Lung (tissue), 12 donors: ENCODE data around the gene CYP2D6. TPM values are rescaled to one million over a fixed set of nuclear protein-coding genes. Genes with fewer than 3 reads are reported as not detected.

Experiments used
- ATAC-seq: fragments of 200-7000 bp; cut with Tn5 transposase; one replicate; pipeline ENCODE4 v1.9.1; 2020; ENCODE audit warnings: moderate number of reproducible peaks; ENCODE audit not compliant: insufficient read depth, low FRiP score
- DNase-seq, 3 donors: peaks; one replicate each; pipeline ENCODE4 v3.0.0-alpha.2; 2013 to 2017
- H3K27ac ChIP-seq, 2 donors: one replicate each; pipeline ENCODE4 v1.5.1; 2013; ENCODE audit warnings: mild to moderate bottlenecking in 2 of 2, moderate library complexity in 2 of 2, control low read depth in 1 of 2, inconsistent platforms in 1 of 2, low read depth in 1 of 2, low read length in 1 of 2
- H3K27me3 ChIP-seq, 3 donors: one replicate each; pipeline ENCODE4 v1.5.1; 2013; ENCODE audit warnings: low read length in 2 of 3; ENCODE audit not compliant: control insufficient read depth in 3 of 3, insufficient read depth in 3 of 3
- H3K36me3 ChIP-seq, 4 donors: one replicate each; pipeline ENCODE4 v1.5.1; 2013; ENCODE audit warnings: low read length in 4 of 4, mild to moderate bottlenecking in 1 of 4, moderate library complexity in 1 of 4; ENCODE audit not compliant: control insufficient read depth in 4 of 4, insufficient read depth in 4 of 4
- H3K4me1 ChIP-seq, 5 donors: one replicate each; pipeline ENCODE4 v1.5.1; 2013; ENCODE audit warnings: low read length in 5 of 5, mild to moderate bottlenecking in 2 of 5, moderate library complexity in 1 of 5; ENCODE audit not compliant: control insufficient read depth in 5 of 5, insufficient read depth in 5 of 5
- H3K4me3 ChIP-seq: one replicate; pipeline ENCODE4 v1.5.1; 2013; ENCODE audit warnings: mild to moderate bottlenecking, control low read depth, moderate library complexity
- H3K9ac ChIP-seq, 2 donors: one replicate each; pipeline ENCODE4 v1.5.1; 2013; ENCODE audit warnings: low read length in 2 of 2, control low read depth in 1 of 2; ENCODE audit not compliant: insufficient read depth in 1 of 2
- H3K9me3 ChIP-seq, 4 donors: one replicate each; pipeline ENCODE4 v1.5.1; 2013; ENCODE audit warnings: low read length in 3 of 4, mild to moderate bottlenecking in 1 of 4, moderate library complexity in 1 of 4; ENCODE audit not compliant: control insufficient read depth in 4 of 4, insufficient read depth in 3 of 4
- WGBS, 2 donors: extraction: QIAGEN DNeasy Blood & Tissue Kit; methylation state at CpG; one replicate each; pipeline ENCODE4 v1.1.7; 2013; 5-methylcytosine and 5-hydroxymethylcytosine counted together
- polyA plus RNA-seq, 2 donors: library from polyadenylated mRNA; stranded (reverse); fragments of 200-250 nt; gene quantifications; one replicate each; pipeline ENCODE4 v1.2.1, GENCODE V29; 2013
- total RNA-seq, 2 donors: library from RNA; depleted of rRNA in 1 of 2; stranded (reverse); fragments of >200 nt in 1 of 2; gene quantifications; one replicate each; pipeline ENCODE4 v1.2.1, GENCODE V29; 2014 to 2021
- TF ChIP-seq, protein P1 (sequence below): IDR thresholded peaks from 2 replicates; pipeline ENCODE4 v1.5.1; 2012; ENCODE audit warnings: mild to moderate bottlenecking; ENCODE audit errors: control extremely low read depth, extremely low read depth
- donor health status: control.
- donor health status: control.
- donor health status: Bipolar disorder and iron deficiency.
- donor health status: healthy.
- donor health status: DM: yes; HTN: yes; CAD: no.

The CYP2D6 gene
- total and polyA plus RNA-seq, 4 donors: 0.80 to 1.3 (median 1.1) TPM

DNA sequence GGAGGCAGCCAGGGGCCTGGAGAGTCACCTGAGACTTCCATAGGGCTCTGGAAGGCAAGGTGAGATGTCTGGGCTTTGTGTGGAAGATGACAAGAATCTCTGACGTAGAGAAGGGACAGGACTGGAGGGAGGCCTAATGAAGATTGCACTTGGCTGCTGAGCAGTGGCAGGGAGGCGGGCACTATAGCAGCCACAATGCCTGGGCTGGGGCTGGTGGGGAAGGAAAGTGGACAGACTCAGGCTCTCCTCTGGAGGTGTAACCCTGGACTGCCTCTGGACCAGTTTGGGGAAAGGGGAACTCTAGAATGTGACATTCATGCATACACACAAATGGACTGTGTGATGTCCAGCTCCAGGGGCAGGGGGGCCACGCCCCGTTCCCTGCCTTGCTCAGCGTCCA, 34.3 kb upstream of the CYP2D6 start:
- no peak overlapping the region for H3K4me3 ChIP-seq
- H3K36me3 ChIP-seq: peaks cover 0 to 27% (median 10%) of the 10 kb centered on the region in 4 donors
- TF ChIP-seq, protein P1, sequence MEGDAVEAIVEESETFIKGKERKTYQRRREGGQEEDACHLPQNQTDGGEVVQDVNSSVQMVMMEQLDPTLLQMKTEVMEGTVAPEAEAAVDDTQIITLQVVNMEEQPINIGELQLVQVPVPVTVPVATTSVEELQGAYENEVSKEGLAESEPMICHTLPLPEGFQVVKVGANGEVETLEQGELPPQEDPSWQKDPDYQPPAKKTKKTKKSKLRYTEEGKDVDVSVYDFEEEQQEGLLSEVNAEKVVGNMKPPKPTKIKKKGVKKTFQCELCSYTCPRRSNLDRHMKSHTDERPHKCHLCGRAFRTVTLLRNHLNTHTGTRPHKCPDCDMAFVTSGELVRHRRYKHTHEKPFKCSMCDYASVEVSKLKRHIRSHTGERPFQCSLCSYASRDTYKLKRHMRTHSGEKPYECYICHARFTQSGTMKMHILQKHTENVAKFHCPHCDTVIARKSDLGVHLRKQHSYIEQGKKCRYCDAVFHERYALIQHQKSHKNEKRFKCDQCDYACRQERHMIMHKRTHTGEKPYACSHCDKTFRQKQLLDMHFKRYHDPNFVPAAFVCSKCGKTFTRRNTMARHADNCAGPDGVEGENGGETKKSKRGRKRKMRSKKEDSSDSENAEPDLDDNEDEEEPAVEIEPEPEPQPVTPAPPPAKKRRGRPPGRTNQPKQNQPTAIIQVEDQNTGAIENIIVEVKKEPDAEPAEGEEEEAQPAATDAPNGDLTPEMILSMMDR: no peak
- ATAC-seq (no peak), DNase-seq (no peak)
- H3K27me3 ChIP-seq: no peaks in the 10 kb centered on the region
- no peak overlapping the region for H3K9ac ChIP-seq
- H3K9me3 ChIP-seq: no peaks in the 10 kb centered on the region
- WGBS, 2 donors: 94 to 95% methylated on average over 5 of the region's 5 CpGs
- no peak overlapping the region for H3K27ac ChIP-seq
- H3K4me1 ChIP-seq: no peaks in the 10 kb centered on the region

DNA sequence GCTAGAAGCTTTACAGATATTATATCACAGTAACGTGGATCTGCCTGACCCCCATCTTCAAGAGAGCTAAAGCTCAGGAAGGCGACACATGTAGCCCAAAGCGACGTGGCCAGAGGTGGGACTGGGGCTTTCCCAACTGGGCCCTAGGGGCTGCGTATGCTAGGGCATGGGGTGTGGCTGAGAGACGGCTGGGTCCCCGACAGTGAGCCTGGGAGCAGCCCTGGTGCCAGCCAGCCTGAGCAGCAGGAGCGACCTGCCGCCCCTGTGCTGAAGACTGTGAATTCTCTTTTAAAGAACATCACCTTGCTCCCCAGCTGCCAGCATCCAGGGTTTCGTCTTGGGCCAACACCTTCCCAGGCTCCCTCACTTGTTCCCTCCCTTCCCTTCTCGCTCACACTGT, 32.9 kb upstream of the CYP2D6 start:
- H3K4me3 ChIP-seq: no peak overlapping the region
- H3K27me3 ChIP-seq: no peaks in the 10 kb centered on the region
- TF ChIP-seq, protein P1: no peak
- ATAC-seq (no peak), DNase-seq (no peak)
- H3K27ac ChIP-seq: no peak overlapping the region
- no peak overlapping the region for H3K9ac ChIP-seq
- peaks cover 0 to 25% (median 7%) of the 10 kb centered on the region in 4 donors for H3K36me3 ChIP-seq
- no peaks in the 10 kb centered on the region for H3K9me3 ChIP-seq
- 94 to 98% methylated on average over 11 of the region's 11 CpGs for WGBS, 2 donors
- no peaks in the 10 kb centered on the region for H3K4me1 ChIP-seq

DNA sequence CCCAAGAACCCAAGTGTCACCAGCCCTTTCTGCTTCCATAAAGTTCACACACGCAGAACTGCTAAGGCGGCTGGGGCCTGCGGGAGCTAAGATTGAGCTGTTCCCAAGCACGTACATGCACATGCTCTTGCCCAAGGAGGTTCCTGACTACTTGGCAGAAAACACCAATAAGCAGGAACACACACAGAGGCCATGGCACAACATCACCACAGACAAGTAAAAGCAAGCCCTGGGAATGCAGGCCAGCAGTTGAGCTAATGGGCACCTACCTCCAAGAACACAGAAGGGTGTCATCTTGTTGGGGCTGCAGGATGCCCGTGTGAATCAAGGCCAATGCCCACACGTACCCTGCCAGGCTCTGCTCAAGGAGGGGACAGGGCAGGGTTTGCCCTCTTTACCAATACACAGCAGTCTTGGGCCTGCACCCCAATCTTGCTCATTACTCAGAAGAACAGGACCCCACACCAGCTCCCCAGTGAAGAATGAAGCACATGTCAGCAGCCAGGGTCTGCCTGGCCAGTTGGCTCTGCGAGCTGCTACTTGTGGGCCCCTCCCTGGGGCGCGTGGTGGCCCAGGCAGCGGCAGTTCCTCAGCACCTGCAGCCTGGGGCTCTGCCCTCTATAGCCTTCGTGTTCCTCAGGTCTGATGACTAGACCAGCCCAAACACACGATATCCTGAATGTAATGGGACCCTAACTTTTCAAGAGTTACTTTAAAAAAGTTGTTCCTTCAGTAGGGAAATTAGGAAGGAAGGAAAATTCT, 32.3 kb upstream of the CYP2D6 start:
- no peak for ATAC-seq
- Histone ChIP-seq H3K27ac (no peak overlapping the region), H3K4me3 (no peak overlapping the region), H3K4me1 (no peaks in the 10 kb centered on the region), H3K27me3 (no peaks in the 10 kb centered on the region), H3K9ac (no peak overlapping the region), H3K36me3 (peaks cover 0 to 21% (median 5%) of the 10 kb centered on the region in 4 donors), H3K9me3 (no peaks in the 10 kb centered on the region)
- 96% methylated on average over 11 to 12 of the region's 12 CpGs for WGBS, 2 donors
- DNase-seq: no peak
- TF ChIP-seq, protein P1: no peak
